Smooth muscle cell (in vitro differentiated cells): ENCODE data around the gene TBC1D2. TPM values are rescaled to one million over a fixed set of nuclear protein-coding genes. Genes with fewer than 3 reads are reported as not detected.

Experiments
- DNase-seq: peaks from one replicate; lab custom pipeline; 2025; ENCODE audit not compliant: unreplicated experiment; lab: John Stamatoyannopoulos, UW
- H2AFZ ChIP-seq: fragments of 200-600 bp; sonication (generic); 2 replicates; pipeline ENCODE4 v1.6.0; 2016; ENCODE audit warnings: antibody characterized with exemption, low read depth, mild to moderate bottlenecking
- H3F3A ChIP-seq: fragments of 200-600 bp; sonication (generic); 2 replicates; pipeline ENCODE4 v1.6.0; 2017; ENCODE audit warnings: antibody characterized with exemption, low read depth
- H3K27ac ChIP-seq: fragments of 200-600 bp; sonication (generic); 2 replicates; pipeline ENCODE4 v1.5.1; 2016; ENCODE audit warnings: low read depth, mild to moderate bottlenecking
- H3K27me3 ChIP-seq: fragments of 200-600 bp; sonication (generic); 2 replicates; pipeline ENCODE4 v1.6.1; 2016; ENCODE audit warnings: low read depth, mild to moderate bottlenecking
- H3K36me3 ChIP-seq: fragments of 200-600 bp; sonication (generic); 2 replicates; pipeline ENCODE4 v1.5.1; 2016; ENCODE audit warnings: low read depth
- H3K4me1 ChIP-seq: fragments of 200-600 bp; sonication (generic); 2 replicates; pipeline ENCODE4 v1.5.1; 2016; ENCODE audit warnings: low read depth
- H3K4me2 ChIP-seq: fragments of 200-600 bp; sonication (generic); 2 replicates; pipeline ENCODE4 v1.6.0; 2016; ENCODE audit warnings: mild to moderate bottlenecking
- H3K4me3 ChIP-seq: fragments of 200-600 bp; sonication (generic); 2 replicates; pipeline ENCODE4 v1.5.1; 2016; ENCODE audit warnings: mild to moderate bottlenecking
- H3K79me2 ChIP-seq: fragments of 200-600 bp; sonication (generic); 2 replicates; pipeline ENCODE4 v1.6.0; 2016; ENCODE audit warnings: low read depth, mild to moderate bottlenecking
- H3K9ac ChIP-seq: fragments of 200-600 bp; sonication (generic); 2 replicates; pipeline ENCODE4 v1.6.0; 2016; ENCODE audit warnings: low read depth
- H3K9me3 ChIP-seq: fragments of 200-600 bp; sonication (generic); replicated peaks from 2 replicates; pipeline ENCODE4 v1.5.1; 2016; ENCODE audit warnings: low read depth
- H4K20me1 ChIP-seq: fragments of 200-600 bp; sonication (generic); 2 replicates; pipeline ENCODE4 v1.6.0; 2016; ENCODE audit warnings: low read depth
- WGBS: methylation state at CpG from one replicate; pipeline ENCODE4 v1.1.7; 2016; ENCODE audit warnings: low lambda C conversion rate; 5-methylcytosine and 5-hydroxymethylcytosine counted together
- polyA plus RNA-seq: library from polyadenylated mRNA; unstranded; fragments of >200 nt; fragmentation: Nextera tagmentation; extraction: Ambion mirVana; gene quantifications from 2 replicates; pipeline ENCODE4 v1.2.1, GENCODE V29; 2016
- total RNA-seq: library from RNA; depleted of rRNA; stranded (reverse); fragments of >200 nt; gene quantifications from 2 replicates; pipeline ENCODE4 v1.2.3, GENCODE V29; 2014
- TF ChIP-seq, protein P1 (sequence below): fragments of 200-600 bp; sonication (generic); IDR thresholded peaks from 2 replicates; pipeline ENCODE4 v1.5.1; 2017; ENCODE audit warnings: borderline replicate concordance, mild to moderate bottlenecking, antibody characterized with exemption; ENCODE audit not compliant: insufficient read depth, poor library complexity, severe bottlenecking

Gene TBC1D2
- total and polyA plus RNA-seq, 2 experiments from 2014 or later: 7.7 to 8.6 TPM

DNA sequence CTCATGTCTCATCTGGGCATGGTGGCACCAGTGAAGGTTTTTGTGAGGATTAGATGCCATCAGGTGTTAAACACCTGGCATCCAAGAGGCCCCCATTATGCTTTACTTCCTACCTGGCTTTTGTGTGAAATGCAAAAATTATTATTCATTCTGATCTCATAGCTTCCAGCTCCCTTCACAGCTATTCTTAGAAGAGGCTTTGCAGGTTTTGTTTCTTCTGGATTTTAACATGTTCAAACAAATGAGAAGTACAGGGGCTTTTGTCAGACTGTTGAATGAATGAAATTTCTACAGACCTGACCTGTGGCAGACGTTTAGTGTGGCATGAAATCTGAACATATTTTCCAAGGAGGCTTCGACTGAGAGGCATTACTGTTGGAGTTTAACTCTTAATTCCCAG, 48.7 kb downstream of the TBC1D2 start:
- no peak overlapping the region for H3K27ac ChIP-seq

DNA sequence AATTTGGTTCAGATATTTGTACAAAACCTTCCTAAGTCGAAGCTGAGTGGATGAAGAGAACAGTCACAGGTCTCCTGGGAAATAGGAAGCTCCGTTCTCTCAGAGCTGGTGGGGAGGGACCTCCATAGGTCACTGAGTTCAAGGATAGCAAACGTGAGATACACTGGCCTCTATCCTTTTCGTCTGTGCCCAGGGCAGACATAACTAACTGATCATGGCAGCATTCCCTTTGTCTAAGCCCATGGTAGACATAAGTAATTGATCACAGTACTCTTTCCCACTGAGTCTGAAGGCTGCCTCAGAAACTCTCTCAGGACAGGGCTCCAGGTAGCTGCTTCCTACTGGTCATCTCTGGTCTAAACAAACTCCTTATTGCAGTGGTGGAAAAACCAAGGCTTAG, 50.8 kb downstream of the TBC1D2 start:
- Histone ChIP-seq H3K4me1 (no peaks in the 10 kb centered on the region), H3K4me2 (no peak overlapping the region), H3K9ac (no peak overlapping the region), H2AFZ (no peak overlapping the region), H4K20me1 (no peaks in the 10 kb centered on the region), H3K9me3 (no peaks in the 10 kb centered on the region), H3K36me3 (no peaks in the 10 kb centered on the region), H3K4me3 (no peak overlapping the region), H3K27me3 (no peaks in the 10 kb centered on the region), H3K27ac (no peak overlapping the region), H3K79me2 (no peaks in the 10 kb centered on the region), H3F3A (no peaks in the 10 kb centered on the region)
- 72% methylated on average over 4 of the region's 4 CpGs for WGBS
- no peak for DNase-seq
- TF ChIP-seq, protein P1, sequence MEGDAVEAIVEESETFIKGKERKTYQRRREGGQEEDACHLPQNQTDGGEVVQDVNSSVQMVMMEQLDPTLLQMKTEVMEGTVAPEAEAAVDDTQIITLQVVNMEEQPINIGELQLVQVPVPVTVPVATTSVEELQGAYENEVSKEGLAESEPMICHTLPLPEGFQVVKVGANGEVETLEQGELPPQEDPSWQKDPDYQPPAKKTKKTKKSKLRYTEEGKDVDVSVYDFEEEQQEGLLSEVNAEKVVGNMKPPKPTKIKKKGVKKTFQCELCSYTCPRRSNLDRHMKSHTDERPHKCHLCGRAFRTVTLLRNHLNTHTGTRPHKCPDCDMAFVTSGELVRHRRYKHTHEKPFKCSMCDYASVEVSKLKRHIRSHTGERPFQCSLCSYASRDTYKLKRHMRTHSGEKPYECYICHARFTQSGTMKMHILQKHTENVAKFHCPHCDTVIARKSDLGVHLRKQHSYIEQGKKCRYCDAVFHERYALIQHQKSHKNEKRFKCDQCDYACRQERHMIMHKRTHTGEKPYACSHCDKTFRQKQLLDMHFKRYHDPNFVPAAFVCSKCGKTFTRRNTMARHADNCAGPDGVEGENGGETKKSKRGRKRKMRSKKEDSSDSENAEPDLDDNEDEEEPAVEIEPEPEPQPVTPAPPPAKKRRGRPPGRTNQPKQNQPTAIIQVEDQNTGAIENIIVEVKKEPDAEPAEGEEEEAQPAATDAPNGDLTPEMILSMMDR: no peak

More for the DNA sequence above, 48.7 kb downstream of the TBC1D2 start:
- Histone ChIP-seq H3K9ac (no peak overlapping the region), H3K27me3 (no peaks in the 10 kb centered on the region), H3F3A (no peaks in the 10 kb centered on the region), H3K4me1 (no peaks in the 10 kb centered on the region), H3K4me2 (no peak overlapping the region), H3K36me3 (no peaks in the 10 kb centered on the region), H2AFZ (no peak overlapping the region), H4K20me1 (no peaks in the 10 kb centered on the region), H3K4me3 (no peak overlapping the region), H3K9me3 (no peaks in the 10 kb centered on the region), H3K79me2 (no peaks in the 10 kb centered on the region)
- TF ChIP-seq, protein P1: no peak
- 51% methylated on average over 2 of the region's 2 CpGs for WGBS
- no peak for DNase-seq

- H3K79me2 ChIP-seq: no peaks in the 10 kb centered on the region
Observed at GRCh38 chr9:98203153-98203552, 52.3 kb downstream of the TBC1D2 start.

GRCh38 chr9:98202252-98202651, 53.2 kb downstream of the TBC1D2 start:
- Histone ChIP-seq H3K9ac (no peak overlapping the region), H3K27me3 (no peaks in the 10 kb centered on the region), H4K20me1 (no peaks in the 10 kb centered on the region), H3K4me3 (no peak overlapping the region), H3K36me3 (no peaks in the 10 kb centered on the region), H3K79me2 (no peaks in the 10 kb centered on the region), H3K9me3 (no peaks in the 10 kb centered on the region), H3K4me2 (no peak overlapping the region), H3K27ac (no peak overlapping the region), H2AFZ (no peak overlapping the region), H3K4me1 (no peaks in the 10 kb centered on the region), H3F3A (no peaks in the 10 kb centered on the region)
- 97% methylated on average over 5 of the region's 5 CpGs for WGBS
- DNase-seq: no peak
- TF ChIP-seq, protein P1: no peak

More at GRCh38 chr9:98203153-98203552, 52.3 kb downstream of the TBC1D2 start:
- Histone ChIP-seq H3K4me3 (no peak overlapping the region), H3K9ac (no peak overlapping the region), H3F3A (no peaks in the 10 kb centered on the region), H3K4me2 (no peak overlapping the region), H3K27me3 (no peaks in the 10 kb centered on the region), H3K36me3 (no peaks in the 10 kb centered on the region), H3K4me1 (no peaks in the 10 kb centered on the region), H4K20me1 (no peaks in the 10 kb centered on the region), H3K9me3 (no peaks in the 10 kb centered on the region), H3K27ac (no peak overlapping the region), H2AFZ (no peak overlapping the region)
- WGBS: 85% methylated on average over 7 of the region's 7 CpGs
- no peak for DNase-seq
- TF ChIP-seq, protein P1: no peak
